ENCODE data around the gene HMGCS1. TPM values are rescaled to one million over a fixed set of nuclear protein-coding genes. Genes with fewer than 3 reads are reported as not detected.

The HMGCS1 gene
- total RNA-seq, 1 experiment from 2014 or later, result 211 TPM

- ChIA-PET CTCF (no interaction called here), POLR2A (no interaction called here)
- intact Hi-C loops (cut with micrococcal nuclease; ENCODE audit: unreplicated experiment), result no loop called here
- H3K36me3 ChIP-seq (ENCODE audit: control insufficient read depth, insufficient read depth, low read length), result peaks cover 7% of the 10 kb centered on the region; the same call in 1 of the 2 replicates
- H3K4me1 Mint-ChIP-seq (ENCODE audit: low read depth, unreplicated experiment), result peaks cover 15% of the 10 kb centered on the region
- peaks cover 96% of the 10 kb centered on the region for H3K36me3 Mint-ChIP-seq (ENCODE audit: insufficient read depth, unreplicated experiment)
- no peaks in the 10 kb centered on the region for H3K9me3 ChIP-seq
- no peaks in the 10 kb centered on the region for H3K27me3 Mint-ChIP-seq (ENCODE audit: insufficient read depth, unreplicated experiment)
- H3K27me3 ChIP-seq (replicated peaks; ENCODE audit: control insufficient read depth, insufficient read depth, low read length), result no peaks in the 10 kb centered on the region
- TF ChIP-seq CTCF (IDR thresholded peaks at IDR 0.05; ENCODE audit: insufficient read depth in 1 of 2, low read depth in 1 of 2, low read length in 1 of 2, severe bottlenecking in 1 of 2, unreplicated experiment in 1 of 2), result no peak
- peaks cover 13% of the 10 kb centered on the region for H3K4me1 ChIP-seq
- H3K4me3 Mint-ChIP-seq (ENCODE audit: unreplicated experiment), result no peak overlapping the region
- no TSS peak for BruUV-seq (replicated peaks)
- no peak overlapping the region for H3K4me3 ChIP-seq (ENCODE audit: low read depth, low read length)
- no peak overlapping the region for H3K27ac Mint-ChIP-seq (ENCODE audit: unreplicated experiment)
- no peaks in the 10 kb centered on the region for H3K9me3 Mint-ChIP-seq (ENCODE audit: unreplicated experiment)
- DNase-seq, result no peak
Observed at GRCh38 chr5:43301653-43302091, 11.5 kb downstream of the HMGCS1 start.

GRCh38 chr5:43300112-43300511 lies 13.1 kb downstream of the HMGCS1 start:
- peaks cover 9% of the 10 kb centered on the region for H3K36me3 ChIP-seq (ENCODE audit: control insufficient read depth, insufficient read depth, low read length)
- POLR2A ChIA-PET, result interaction anchor here (0.6 to 0.8 kb wide), 2 partner anchors 19 to 184 kb away, joined by 3 to 4 read pairs; no protein-coding TSS in a partner anchor

GRCh38 chr5:43298443-43298842 lies 14.8 kb downstream of the HMGCS1 start:
- H3K9me3 Mint-ChIP-seq (ENCODE audit: unreplicated experiment), result no peaks in the 10 kb centered on the region
- TSS peak; percentile 3 for BruUV-seq (replicated peaks)
- H3K36me3 Mint-ChIP-seq (ENCODE audit: insufficient read depth, unreplicated experiment), result peaks cover 100% of the 10 kb centered on the region
- ChIA-PET POLR2A (no interaction called here), CTCF (no interaction called here)
- no peaks in the 10 kb centered on the region for H3K27me3 Mint-ChIP-seq (ENCODE audit: insufficient read depth, unreplicated experiment)
- Histone ChIP-seq H3K4me3 (ENCODE audit: low read depth, low read length) (no peak overlapping the region), H3K4me1 (peaks cover 6% of the 10 kb centered on the region; the same call in 1 of the 2 replicates), H3K36me3 (ENCODE audit: control insufficient read depth, insufficient read depth, low read length) (peaks cover 12% of the 10 kb centered on the region), H3K27me3 (replicated peaks; ENCODE audit: control insufficient read depth, insufficient read depth, low read length) (no peaks in the 10 kb centered on the region), H3K9me3 (no peaks in the 10 kb centered on the region)
- DNase-seq, result no peak
- H3K27ac Mint-ChIP-seq (ENCODE audit: unreplicated experiment), result no peak overlapping the region
- intact Hi-C loops (cut with micrococcal nuclease; ENCODE audit: unreplicated experiment), result no loop called here
- TF ChIP-seq CTCF (IDR thresholded peaks at IDR 0.05; ENCODE audit: insufficient read depth in 1 of 2, low read depth in 1 of 2, low read length in 1 of 2, severe bottlenecking in 1 of 2, unreplicated experiment in 1 of 2), result no peak
- H3K4me3 Mint-ChIP-seq (ENCODE audit: unreplicated experiment), result no peak overlapping the region
- peaks cover 17% of the 10 kb centered on the region for H3K4me1 Mint-ChIP-seq (ENCODE audit: low read depth, unreplicated experiment)

More at GRCh38 chr5:43300112-43300511, 13.1 kb downstream of the HMGCS1 start:
- peaks cover 19% of the 10 kb centered on the region for H3K4me1 Mint-ChIP-seq (ENCODE audit: low read depth, unreplicated experiment)
- no peaks in the 10 kb centered on the region for H3K27me3 Mint-ChIP-seq (ENCODE audit: insufficient read depth, unreplicated experiment)
- no peaks in the 10 kb centered on the region for H3K27me3 ChIP-seq (replicated peaks; ENCODE audit: control insufficient read depth, insufficient read depth, low read length)
- BruUV-seq (replicated peaks), result no TSS peak
- H3K36me3 Mint-ChIP-seq (ENCODE audit: insufficient read depth, unreplicated experiment), result peaks cover 99% of the 10 kb centered on the region
- H3K27ac Mint-ChIP-seq (ENCODE audit: unreplicated experiment), result no peak overlapping the region
- no peak overlapping the region for H3K4me3 Mint-ChIP-seq (ENCODE audit: unreplicated experiment)
- DNase-seq, result no peak
- H3K4me1 ChIP-seq, result peaks cover 6% of the 10 kb centered on the region; the same call in 1 of the 2 replicates
- H3K9me3 Mint-ChIP-seq (ENCODE audit: unreplicated experiment), result no peaks in the 10 kb centered on the region
- intact Hi-C loops (cut with micrococcal nuclease; ENCODE audit: unreplicated experiment), result no loop called here
- H3K4me3 ChIP-seq (ENCODE audit: low read depth, low read length), result no peak overlapping the region
- no peak for TF ChIP-seq CTCF (IDR thresholded peaks at IDR 0.05; ENCODE audit: insufficient read depth in 1 of 2, low read depth in 1 of 2, low read length in 1 of 2, severe bottlenecking in 1 of 2, unreplicated experiment in 1 of 2)
- CTCF ChIA-PET, result interaction anchor here (1.0 kb wide), 1 partner anchor 90 kb away, joined by 3 read pairs; no protein-coding TSS in a partner anchor
- H3K9me3 ChIP-seq, result no peaks in the 10 kb centered on the region
